Measurements from ENCODE around the gene KCNAB3. TPM values are rescaled to one million over a fixed set of nuclear protein-coding genes. Genes with fewer than 3 reads are reported as not detected.

Gene KCNAB3
- polyA plus RNA-seq, 1 donor from 2014 or later: 5.6 TPM

DNA sequence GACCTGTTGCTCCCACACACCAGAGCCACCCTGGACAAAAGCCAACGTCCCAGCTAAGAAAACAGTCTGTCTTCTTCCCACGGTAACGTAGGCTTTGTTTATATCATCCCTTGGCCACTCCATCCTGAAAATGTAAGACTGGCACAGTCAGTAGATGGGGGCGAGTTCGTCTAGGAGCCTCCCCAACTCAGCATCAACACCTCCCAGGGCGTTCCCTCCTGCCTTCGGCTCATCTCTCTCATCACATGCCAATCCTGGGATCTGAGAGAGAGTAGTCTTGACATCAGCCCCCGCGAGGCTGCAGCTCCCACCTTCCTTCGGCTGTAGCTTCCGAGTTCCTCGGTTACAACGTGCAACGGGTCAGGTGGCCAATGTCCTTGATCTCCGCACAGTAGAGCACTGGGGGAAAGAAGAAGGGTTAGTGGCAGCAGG is 14.5 kb downstream of the KCNAB3 start:
- TF ChIP-seq CTCF (IDR thresholded peaks at IDR 0.05; ENCODE audit: poor library complexity, severe bottlenecking): no peak
- TF ChIP-seq TAF1 (IDR thresholded peaks at IDR 0.05; ENCODE audit: low read depth): peak; percentile 28
- no peaks in the 10 kb centered on the region for H3K36me3 ChIP-seq (ENCODE audit: insufficient read depth, low read length)
- H3K4me3 ChIP-seq (ENCODE audit: low read length): peak overlapping the region; percentile 83
- H3K27me3 ChIP-seq (ENCODE audit: insufficient read depth, low read depth, low read length): no peaks in the 10 kb centered on the region
- H3F3A ChIP-seq (ENCODE audit: insufficient read depth, low read length, poor library complexity, severe bottlenecking): peaks cover 9% of the 10 kb centered on the region
- H4K20me1 ChIP-seq (ENCODE audit: insufficient read depth): no peaks in the 10 kb centered on the region
- peak overlapping the region; percentile 96 for H3K4me2 ChIP-seq (ENCODE audit: low read length)
- no peaks in the 10 kb centered on the region for H3K9me2 ChIP-seq (ENCODE audit: insufficient read depth, low read length)
- H3K9ac ChIP-seq (ENCODE audit: low read length): peak overlapping the region; percentile 84
- no peak overlapping the region for H2AFZ ChIP-seq (ENCODE audit: low read depth, low read length)
- H3K9me3 ChIP-seq (ENCODE audit: low read length): no peaks in the 10 kb centered on the region
- no peaks in the 10 kb centered on the region for H3K79me2 ChIP-seq (replicated peaks; ENCODE audit: insufficient read depth, low read length)
- peak overlapping the region; percentile 83 for H3K27ac ChIP-seq (ENCODE audit: low read length)

DNA sequence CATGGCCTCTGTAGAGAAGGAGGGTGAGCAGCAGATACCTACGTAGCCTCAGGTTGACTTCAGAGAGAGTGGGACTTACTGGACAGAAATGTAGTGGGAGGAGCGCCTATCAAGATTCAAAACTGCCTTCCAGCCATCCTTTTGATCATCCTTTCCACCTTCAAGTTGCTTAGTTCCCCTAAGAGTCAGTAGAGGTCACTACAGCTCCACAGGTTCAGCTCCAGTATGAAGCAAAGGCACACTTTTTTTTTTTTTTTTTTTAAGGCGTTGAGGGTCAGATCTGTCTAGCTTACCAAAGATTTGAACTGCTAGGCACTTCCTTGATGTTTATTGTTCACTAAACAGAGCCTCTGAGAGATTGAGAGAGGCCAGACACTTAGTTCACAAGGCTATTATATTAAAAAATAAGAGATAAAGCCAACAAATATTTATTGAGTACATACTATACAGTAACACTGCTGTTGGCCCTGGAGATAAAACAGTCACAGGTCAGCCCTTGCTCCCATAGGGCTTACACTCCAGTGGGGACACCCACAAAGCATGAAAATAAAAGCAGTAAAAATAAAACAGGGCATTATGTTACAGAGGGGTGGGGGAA is 16.6 kb downstream of the KCNAB3 start:
- no peak overlapping the region for H3K27ac ChIP-seq (ENCODE audit: low read length)
- no peaks in the 10 kb centered on the region for H3K36me3 ChIP-seq (ENCODE audit: insufficient read depth, low read length)
- TF ChIP-seq EZH2 (IDR thresholded peaks at IDR 0.05; ENCODE audit: borderline replicate concordance, insufficient read depth, low read length, poor library complexity, severe bottlenecking): no peak
- peak; percentile 77 for TF ChIP-seq SMC3 (conservative IDR thresholded peaks at IDR 0.05; ENCODE audit: poor library complexity)
- peak; percentile 79 for TF ChIP-seq CTCF (IDR thresholded peaks at IDR 0.05; ENCODE audit: poor library complexity, severe bottlenecking)
- TF ChIP-seq RAD21 (conservative IDR thresholded peaks at IDR 0.05): peak; percentile 80

DNA sequence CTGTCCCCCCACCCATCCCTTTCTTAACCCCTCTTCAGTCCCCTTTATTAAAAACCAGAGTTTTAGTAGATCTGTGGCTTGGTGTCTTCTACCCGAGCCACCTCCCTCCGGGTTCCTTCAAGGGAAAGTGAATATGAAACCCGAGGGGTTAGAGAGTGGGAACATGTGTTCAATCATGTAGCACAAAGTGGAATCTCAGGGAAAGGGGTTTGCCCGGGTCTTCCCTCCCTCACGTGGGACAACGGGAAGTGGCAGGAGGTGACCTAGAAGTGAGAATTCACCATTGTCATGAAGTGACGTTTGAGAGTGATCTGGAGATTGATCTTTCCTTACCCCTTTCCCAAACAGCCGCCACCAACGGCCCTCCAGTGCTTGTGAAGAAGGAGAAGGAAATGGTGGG is 18.5 kb downstream of the KCNAB3 start:
- Histone ChIP-seq H3K9ac (ENCODE audit: low read length) (no peak overlapping the region), H4K20me1 (ENCODE audit: insufficient read depth) (peaks cover 6% of the 10 kb centered on the region), H3K79me2 (replicated peaks; ENCODE audit: insufficient read depth, low read length) (no peaks in the 10 kb centered on the region), H3F3A (ENCODE audit: insufficient read depth, low read length, poor library complexity, severe bottlenecking) (peaks cover 9% of the 10 kb centered on the region), H3K4me3 (ENCODE audit: low read length) (no peak overlapping the region), H3K4me2 (ENCODE audit: low read length) (no peak overlapping the region), H3K27me3 (ENCODE audit: insufficient read depth, low read depth, low read length) (no peaks in the 10 kb centered on the region), H2AFZ (ENCODE audit: low read depth, low read length) (no peak overlapping the region), H3K36me3 (ENCODE audit: insufficient read depth, low read length) (no peaks in the 10 kb centered on the region), H3K27ac (ENCODE audit: low read length) (no peak overlapping the region), H3K9me3 (ENCODE audit: low read length) (no peaks in the 10 kb centered on the region), H3K9me2 (ENCODE audit: insufficient read depth, low read length) (no peaks in the 10 kb centered on the region)
- TF ChIP-seq, protein P1, sequence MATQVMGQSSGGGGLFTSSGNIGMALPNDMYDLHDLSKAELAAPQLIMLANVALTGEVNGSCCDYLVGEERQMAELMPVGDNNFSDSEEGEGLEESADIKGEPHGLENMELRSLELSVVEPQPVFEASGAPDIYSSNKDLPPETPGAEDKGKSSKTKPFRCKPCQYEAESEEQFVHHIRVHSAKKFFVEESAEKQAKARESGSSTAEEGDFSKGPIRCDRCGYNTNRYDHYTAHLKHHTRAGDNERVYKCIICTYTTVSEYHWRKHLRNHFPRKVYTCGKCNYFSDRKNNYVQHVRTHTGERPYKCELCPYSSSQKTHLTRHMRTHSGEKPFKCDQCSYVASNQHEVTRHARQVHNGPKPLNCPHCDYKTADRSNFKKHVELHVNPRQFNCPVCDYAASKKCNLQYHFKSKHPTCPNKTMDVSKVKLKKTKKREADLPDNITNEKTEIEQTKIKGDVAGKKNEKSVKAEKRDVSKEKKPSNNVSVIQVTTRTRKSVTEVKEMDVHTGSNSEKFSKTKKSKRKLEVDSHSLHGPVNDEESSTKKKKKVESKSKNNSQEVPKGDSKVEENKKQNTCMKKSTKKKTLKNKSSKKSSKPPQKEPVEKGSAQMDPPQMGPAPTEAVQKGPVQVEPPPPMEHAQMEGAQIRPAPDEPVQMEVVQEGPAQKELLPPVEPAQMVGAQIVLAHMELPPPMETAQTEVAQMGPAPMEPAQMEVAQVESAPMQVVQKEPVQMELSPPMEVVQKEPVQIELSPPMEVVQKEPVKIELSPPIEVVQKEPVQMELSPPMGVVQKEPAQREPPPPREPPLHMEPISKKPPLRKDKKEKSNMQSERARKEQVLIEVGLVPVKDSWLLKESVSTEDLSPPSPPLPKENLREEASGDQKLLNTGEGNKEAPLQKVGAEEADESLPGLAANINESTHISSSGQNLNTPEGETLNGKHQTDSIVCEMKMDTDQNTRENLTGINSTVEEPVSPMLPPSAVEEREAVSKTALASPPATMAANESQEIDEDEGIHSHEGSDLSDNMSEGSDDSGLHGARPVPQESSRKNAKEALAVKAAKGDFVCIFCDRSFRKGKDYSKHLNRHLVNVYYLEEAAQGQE (IDR thresholded peaks at IDR 0.05; ENCODE audit: borderline replicate concordance): no peak
- TF ChIP-seq EZH2 (IDR thresholded peaks at IDR 0.05; ENCODE audit: borderline replicate concordance, insufficient read depth, low read length, poor library complexity, severe bottlenecking) (no peak), TAF1 (IDR thresholded peaks at IDR 0.05; ENCODE audit: low read depth) (no peak), RAD21 (conservative IDR thresholded peaks at IDR 0.05) (no peak), CTCF (IDR thresholded peaks at IDR 0.05; ENCODE audit: poor library complexity, severe bottlenecking) (no peak), POLR2AphosphoS5 (IDR thresholded peaks at IDR 0.05) (no peak), SMC3 (conservative IDR thresholded peaks at IDR 0.05; ENCODE audit: poor library complexity) (no peak), EP300 (conservative IDR thresholded peaks at IDR 0.05; ENCODE audit: poor library complexity, severe bottlenecking) (no peak), MXI1 (conservative IDR thresholded peaks at IDR 0.05; ENCODE audit: poor library complexity, severe bottlenecking) (no peak)

More for the DNA sequence above, 16.6 kb downstream of the KCNAB3 start:
- Histone ChIP-seq H3K9ac (ENCODE audit: low read length) (no peak overlapping the region), H3K9me3 (ENCODE audit: low read length) (no peaks in the 10 kb centered on the region), H2AFZ (ENCODE audit: low read depth, low read length) (no peak overlapping the region), H3K27me3 (ENCODE audit: insufficient read depth, low read depth, low read length) (no peaks in the 10 kb centered on the region), H3K4me2 (ENCODE audit: low read length) (no peak overlapping the region), H3K9me2 (ENCODE audit: insufficient read depth, low read length) (no peaks in the 10 kb centered on the region), H3K79me2 (replicated peaks; ENCODE audit: insufficient read depth, low read length) (no peaks in the 10 kb centered on the region), H3F3A (ENCODE audit: insufficient read depth, low read length, poor library complexity, severe bottlenecking) (peaks cover 9% of the 10 kb centered on the region), H4K20me1 (ENCODE audit: insufficient read depth) (peaks cover 6% of the 10 kb centered on the region), H3K4me3 (ENCODE audit: low read length) (no peak overlapping the region)
